SK-N-SH treated with all-trans-retinoic acid at 6 μM for 48 hours (cell line): ENCODE results near the gene S100A1.

Experiments
- PPARA ChIP-seq: fragments of 250-450 bp; sonication (Bioruptor Pico); IDR thresholded peaks from 2 replicates; pipeline ENCODE4 v1.5.0; 2020; ENCODE audit warnings: mild to moderate bottlenecking, borderline replicate concordance
- ZFP30 ChIP-seq: fragments of 450-650 bp; formaldehyde crosslinking; IDR thresholded peaks from 2 replicates; pipeline ENCODE4 v1.5.0; 2022; ENCODE audit warnings: mild to moderate bottlenecking, moderate library complexity
- ZNF70 ChIP-seq: fragments of 450-650 bp; formaldehyde crosslinking; IDR thresholded peaks from 2 replicates; pipeline ENCODE4 v1.5.0; 2020; ENCODE audit warnings: mild to moderate bottlenecking, moderate library complexity
- TF ChIP-seq, protein P1 (sequence below): fragments of 250-450 bp; sonication (Bioruptor Pico); IDR thresholded peaks from 2 replicates; pipeline ENCODE4 v1.5.0; 2020; ENCODE audit warnings: mild to moderate bottlenecking, moderate library complexity

DNA sequence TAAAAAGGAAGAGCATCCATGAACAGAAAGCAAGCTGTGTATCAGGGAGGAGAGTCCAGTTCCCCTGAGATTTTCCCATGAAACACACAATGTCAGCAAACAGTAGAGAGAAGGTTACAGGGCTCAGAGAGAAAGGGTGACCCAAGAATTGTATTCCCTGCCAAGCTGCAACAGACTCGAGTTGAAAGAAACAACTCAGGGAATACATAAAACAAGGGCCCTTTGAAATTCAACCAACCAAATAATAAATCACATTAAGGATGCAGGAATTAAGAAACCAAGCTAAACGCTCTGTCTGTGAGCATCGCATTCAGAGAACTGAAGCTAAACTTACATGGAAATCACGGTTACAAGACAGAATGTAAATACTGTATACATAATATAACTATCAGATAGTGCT, 35.5 kb upstream of the S100A1 start:
- TF ChIP-seq ZFP30 (CRISPR knock-in tag) (no peak), ZNF70 (CRISPR knock-in tag) (no peak), PPARA (no peak)
- TF ChIP-seq, protein P1, sequence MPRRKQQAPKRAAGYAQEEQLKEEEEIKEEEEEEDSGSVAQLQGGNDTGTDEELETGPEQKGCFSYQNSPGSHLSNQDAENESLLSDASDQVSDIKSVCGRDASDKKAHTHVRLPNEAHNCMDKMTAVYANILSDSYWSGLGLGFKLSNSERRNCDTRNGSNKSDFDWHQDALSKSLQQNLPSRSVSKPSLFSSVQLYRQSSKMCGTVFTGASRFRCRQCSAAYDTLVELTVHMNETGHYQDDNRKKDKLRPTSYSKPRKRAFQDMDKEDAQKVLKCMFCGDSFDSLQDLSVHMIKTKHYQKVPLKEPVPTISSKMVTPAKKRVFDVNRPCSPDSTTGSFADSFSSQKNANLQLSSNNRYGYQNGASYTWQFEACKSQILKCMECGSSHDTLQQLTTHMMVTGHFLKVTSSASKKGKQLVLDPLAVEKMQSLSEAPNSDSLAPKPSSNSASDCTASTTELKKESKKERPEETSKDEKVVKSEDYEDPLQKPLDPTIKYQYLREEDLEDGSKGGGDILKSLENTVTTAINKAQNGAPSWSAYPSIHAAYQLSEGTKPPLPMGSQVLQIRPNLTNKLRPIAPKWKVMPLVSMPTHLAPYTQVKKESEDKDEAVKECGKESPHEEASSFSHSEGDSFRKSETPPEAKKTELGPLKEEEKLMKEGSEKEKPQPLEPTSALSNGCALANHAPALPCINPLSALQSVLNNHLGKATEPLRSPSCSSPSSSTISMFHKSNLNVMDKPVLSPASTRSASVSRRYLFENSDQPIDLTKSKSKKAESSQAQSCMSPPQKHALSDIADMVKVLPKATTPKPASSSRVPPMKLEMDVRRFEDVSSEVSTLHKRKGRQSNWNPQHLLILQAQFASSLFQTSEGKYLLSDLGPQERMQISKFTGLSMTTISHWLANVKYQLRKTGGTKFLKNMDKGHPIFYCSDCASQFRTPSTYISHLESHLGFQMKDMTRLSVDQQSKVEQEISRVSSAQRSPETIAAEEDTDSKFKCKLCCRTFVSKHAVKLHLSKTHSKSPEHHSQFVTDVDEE (CRISPR knock-in tag) = no peak
